RWPE2 (cell line): ENCODE measurements around the gene WFIKKN1.
A peak's percentile ranks its signal among the peaks of the same experiment; 100 is the strongest.

Experiments used
- ATAC-seq: fragments of 200-7000 bp; cut with Tn5 transposase; 3 replicates; pipeline ENCODE4 v1.9.1; 2021; ENCODE audit warnings: low read depth
- DNase-seq: peaks from one replicate; pipeline ENCODE4 v3.0.0-alpha.2; 2020; ENCODE audit warnings: low spot score
- H3K27ac ChIP-seq: fragments of 450-650 bp; 2 replicates; pipeline ENCODE4 v1.5.1; 2017; ENCODE audit warnings: mild to moderate bottlenecking; ENCODE audit not compliant: poor library complexity, severe bottlenecking
- H3K27me3 ChIP-seq: fragments of 250-450 bp; sonication (Bioruptor Pico); 2 replicates; pipeline ENCODE4 v1.5.1; 2021; ENCODE audit warnings: mild to moderate bottlenecking, moderate library complexity; ENCODE audit not compliant: insufficient read depth, poor library complexity, severe bottlenecking
- H3K36me3 ChIP-seq: fragments of 250-450 bp; sonication (Bioruptor Pico); 2 replicates; pipeline ENCODE4 v1.5.1; 2020; ENCODE audit warnings: low read depth, mild to moderate bottlenecking, moderate library complexity
- H3K4me1 ChIP-seq: fragments of 250-450 bp; sonication (Bioruptor Pico); 2 replicates; pipeline ENCODE4 v1.5.1; 2021; ENCODE audit warnings: mild to moderate bottlenecking, moderate library complexity; ENCODE audit not compliant: insufficient read depth, poor library complexity, severe bottlenecking
- H3K4me3 ChIP-seq: fragments of 250-450 bp; sonication (Bioruptor Pico); 2 replicates; pipeline ENCODE4 v1.5.1; 2021; ENCODE audit warnings: mild to moderate bottlenecking, moderate library complexity; ENCODE audit not compliant: severe bottlenecking
- H3K9me3 ChIP-seq: fragments of 250-450 bp; sonication (Bioruptor Pico); 2 replicates; pipeline ENCODE4 v1.5.1; 2021; ENCODE audit warnings: mild to moderate bottlenecking, moderate library complexity; ENCODE audit not compliant: severe bottlenecking
- TF ChIP-seq, protein P1 (sequence below): fragments of 450-650 bp; IDR thresholded peaks from one replicate; pipeline ENCODE4 v1.5.1; 2017; ENCODE audit warnings: mild to moderate bottlenecking, moderate library complexity; ENCODE audit not compliant: poor library complexity, severe bottlenecking

Gene WFIKKN1

DNA sequence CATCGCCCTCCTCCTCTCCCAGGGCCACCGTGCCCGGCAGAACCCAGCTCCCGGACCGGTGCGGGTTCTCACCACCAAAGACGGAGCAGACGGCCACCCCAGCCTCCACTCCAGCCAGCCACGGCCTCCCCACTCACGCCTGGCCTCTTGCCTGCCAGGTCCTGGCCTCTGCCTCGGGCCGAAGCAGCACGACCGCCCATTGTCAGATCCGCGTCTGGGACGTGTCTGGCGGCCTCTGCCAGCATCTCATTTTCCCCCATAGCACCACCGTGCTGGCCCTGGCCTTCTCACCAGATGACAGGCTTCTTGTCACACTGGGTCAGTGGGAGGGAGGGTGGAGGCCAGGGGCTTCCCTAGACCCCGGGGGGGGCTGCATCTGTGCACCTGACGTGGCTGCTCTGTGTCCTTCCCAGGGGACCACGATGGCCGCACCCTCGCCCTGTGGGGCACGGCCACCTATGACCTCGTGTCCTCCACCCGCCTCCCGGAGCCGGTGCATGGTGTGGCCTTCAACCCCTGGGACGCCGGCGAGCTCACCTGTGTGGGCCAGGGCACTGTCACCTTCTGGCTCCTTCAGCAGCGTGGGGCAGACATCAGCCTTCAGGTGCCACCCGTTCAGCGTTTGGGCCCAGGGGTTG lies 30.5 kb downstream of the WFIKKN1 start:
- TF ChIP-seq, protein P1, sequence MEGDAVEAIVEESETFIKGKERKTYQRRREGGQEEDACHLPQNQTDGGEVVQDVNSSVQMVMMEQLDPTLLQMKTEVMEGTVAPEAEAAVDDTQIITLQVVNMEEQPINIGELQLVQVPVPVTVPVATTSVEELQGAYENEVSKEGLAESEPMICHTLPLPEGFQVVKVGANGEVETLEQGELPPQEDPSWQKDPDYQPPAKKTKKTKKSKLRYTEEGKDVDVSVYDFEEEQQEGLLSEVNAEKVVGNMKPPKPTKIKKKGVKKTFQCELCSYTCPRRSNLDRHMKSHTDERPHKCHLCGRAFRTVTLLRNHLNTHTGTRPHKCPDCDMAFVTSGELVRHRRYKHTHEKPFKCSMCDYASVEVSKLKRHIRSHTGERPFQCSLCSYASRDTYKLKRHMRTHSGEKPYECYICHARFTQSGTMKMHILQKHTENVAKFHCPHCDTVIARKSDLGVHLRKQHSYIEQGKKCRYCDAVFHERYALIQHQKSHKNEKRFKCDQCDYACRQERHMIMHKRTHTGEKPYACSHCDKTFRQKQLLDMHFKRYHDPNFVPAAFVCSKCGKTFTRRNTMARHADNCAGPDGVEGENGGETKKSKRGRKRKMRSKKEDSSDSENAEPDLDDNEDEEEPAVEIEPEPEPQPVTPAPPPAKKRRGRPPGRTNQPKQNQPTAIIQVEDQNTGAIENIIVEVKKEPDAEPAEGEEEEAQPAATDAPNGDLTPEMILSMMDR, result no peak
- no peaks in the 10 kb centered on the region for H3K4me1 ChIP-seq
- peaks cover 31% of the 10 kb centered on the region for H3K36me3 ChIP-seq
- H3K9me3 ChIP-seq, result no peaks in the 10 kb centered on the region
- H3K4me3 ChIP-seq, result no peak overlapping the region
- no peak overlapping the region for H3K27ac ChIP-seq
- DNase-seq, result no peak
- no peak for ATAC-seq
- H3K27me3 ChIP-seq, result no peaks in the 10 kb centered on the region

DNA sequence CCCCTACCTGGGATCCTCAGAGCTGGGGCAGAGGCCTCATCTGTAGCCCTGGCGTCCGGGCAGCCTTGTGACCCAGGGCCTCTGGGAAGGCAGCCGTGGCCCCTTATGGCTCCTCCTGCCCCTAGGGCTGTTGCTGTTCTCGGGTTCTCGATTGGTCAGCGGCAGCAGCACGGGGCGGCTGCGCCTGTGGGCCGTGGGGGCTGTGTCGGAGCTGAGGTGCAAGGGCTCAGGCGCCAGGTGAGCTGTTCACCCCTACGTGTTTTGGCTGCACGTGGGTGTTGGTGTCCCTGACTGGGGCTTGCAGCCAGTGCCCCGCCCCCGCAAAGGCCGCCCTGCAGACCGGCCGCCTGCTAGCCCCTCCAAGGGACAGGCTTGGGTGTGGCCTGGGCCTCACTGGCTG lies 31.3 kb downstream of the WFIKKN1 start:
- H3K27me3 ChIP-seq, result no peaks in the 10 kb centered on the region
- TF ChIP-seq, protein P1, result no peak
- H3K36me3 ChIP-seq, result peaks cover 23% of the 10 kb centered on the region
- no peak overlapping the region for H3K27ac ChIP-seq
- DNase-seq, result no peak
- H3K4me3 ChIP-seq, result no peak overlapping the region
- H3K9me3 ChIP-seq, result no peaks in the 10 kb centered on the region
- no peak for ATAC-seq
- H3K4me1 ChIP-seq, result no peaks in the 10 kb centered on the region

DNA sequence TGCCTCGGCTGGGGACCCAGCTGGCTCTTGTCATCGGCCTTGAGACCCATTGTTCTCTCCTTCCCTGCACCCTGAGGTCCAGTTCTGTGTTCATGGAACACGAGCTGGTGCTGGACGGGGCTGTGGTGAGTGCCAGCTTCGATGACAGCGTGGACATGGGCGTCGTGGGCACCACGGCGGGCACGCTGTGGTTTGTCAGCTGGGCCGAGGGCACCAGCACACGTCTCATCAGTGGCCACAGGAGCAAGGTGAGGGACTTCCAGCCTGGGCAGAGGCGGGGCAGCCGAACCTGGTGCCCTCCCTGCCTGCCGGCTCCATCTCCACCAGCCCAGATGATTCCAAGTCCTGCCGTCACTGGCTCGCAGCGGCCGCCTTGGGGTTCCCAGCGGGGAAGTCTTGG lies 31.8 kb downstream of the WFIKKN1 start:
- H3K36me3 ChIP-seq, result peaks cover 23% of the 10 kb centered on the region
- no peak overlapping the region for H3K27ac ChIP-seq
- no peaks in the 10 kb centered on the region for H3K9me3 ChIP-seq
- ATAC-seq (no peak), DNase-seq (no peak)
- no peak overlapping the region for H3K4me3 ChIP-seq
- TF ChIP-seq, protein P1, result no peak
- H3K4me1 ChIP-seq, result no peaks in the 10 kb centered on the region
- no peaks in the 10 kb centered on the region for H3K27me3 ChIP-seq

DNA sequence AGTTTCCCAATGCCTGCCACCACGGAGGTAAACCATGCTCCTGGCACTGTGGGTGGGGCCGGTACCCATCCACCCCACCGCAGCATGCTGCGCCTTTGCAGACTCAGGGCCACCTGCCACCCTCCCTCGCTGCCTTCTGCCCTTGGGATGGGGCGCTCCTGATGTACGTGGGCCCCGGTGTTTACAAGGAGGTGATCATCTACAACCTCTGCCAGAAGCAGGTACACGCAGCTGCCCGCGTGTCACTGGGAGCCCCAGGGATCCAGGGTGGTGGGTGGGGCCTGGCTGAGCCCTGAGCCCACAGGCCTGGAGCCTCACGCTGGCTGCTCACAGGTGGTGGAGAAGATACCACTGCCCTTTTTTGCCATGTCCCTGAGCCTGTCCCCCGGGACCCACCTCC lies 35.8 kb downstream of the WFIKKN1 start:
- ATAC-seq (no peak), DNase-seq (no peak)
- Histone ChIP-seq H3K27ac (no peak overlapping the region), H3K36me3 (peaks cover 35% of the 10 kb centered on the region), H3K4me1 (no peaks in the 10 kb centered on the region), H3K9me3 (no peaks in the 10 kb centered on the region), H3K27me3 (no peaks in the 10 kb centered on the region), H3K4me3 (no peak overlapping the region)
- TF ChIP-seq, protein P1, result no peak

DNA sequence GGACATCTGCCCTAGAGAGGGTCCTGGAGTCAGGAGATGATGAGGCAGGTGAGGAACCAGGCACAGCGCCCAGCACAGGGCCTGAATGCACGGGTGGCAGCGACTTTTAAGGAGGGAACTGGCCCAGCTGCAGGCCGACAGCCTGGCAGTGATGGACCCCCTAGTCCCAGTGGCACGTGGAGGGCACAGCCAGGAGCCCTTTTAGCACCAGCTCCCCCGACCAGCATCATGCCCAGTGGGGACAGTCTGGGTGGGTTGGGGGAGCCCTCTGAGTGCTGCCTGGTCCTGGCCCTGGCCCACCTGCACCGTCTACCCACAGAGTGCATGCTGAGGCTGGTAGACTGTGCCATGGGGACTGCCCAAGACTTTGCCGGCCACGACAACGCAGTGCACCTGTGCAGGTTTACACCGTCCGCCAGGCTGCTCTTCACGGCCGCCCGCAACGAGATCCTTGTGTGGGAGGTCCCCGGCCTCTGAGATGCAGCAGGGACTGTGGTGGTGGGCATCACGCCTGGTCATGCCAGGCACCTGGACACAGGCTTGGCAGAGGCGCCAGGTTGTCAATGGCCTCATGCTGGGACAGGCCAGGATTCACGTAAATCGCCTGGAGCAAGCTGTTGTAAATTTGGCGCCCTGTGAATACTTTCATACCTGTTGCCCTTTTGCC lies 36.5 kb downstream of the WFIKKN1 start:
- DNase-seq (no peak), ATAC-seq (no peak)
- peaks cover 34% of the 10 kb centered on the region for H3K36me3 ChIP-seq
- H3K27me3 ChIP-seq, result no peaks in the 10 kb centered on the region
- H3K27ac ChIP-seq, result peak overlapping the region; percentile 68
- TF ChIP-seq, protein P1, result no peak
- H3K9me3 ChIP-seq, result no peaks in the 10 kb centered on the region
- peak overlapping the region; percentile 72 for H3K4me3 ChIP-seq
- H3K4me1 ChIP-seq, result no peaks in the 10 kb centered on the region
